Activated CD8-positive, alpha-beta T cell treated with anti-CD3 and anti-CD28 coated beads, Interleukin-2, amount 10 ng/mL, durations not matched to agents 7 days and 5 days (primary cell): ENCODE results near the gene CD164L2. TPM values are rescaled to one million over a fixed set of nuclear protein-coding genes. Genes with fewer than 3 reads are reported as not detected.
"Not testable (repeated sequence)": the region's sequence is repeated elsewhere in the genome, so short reads cannot be mapped to it uniquely, and the experiment has no call there.

ENCODE experiments used
- ATAC-seq: fragments of 150-1000 bp; cut with Tn5 transposase; one replicate; pipeline ENCODE4 v1.10.0; 2021; ENCODE audit warnings: moderate library complexity
- CTCF ChIA-PET: fragments of 350-600 bp; sonication (Branson Sonifier 250); formaldehyde crosslinking; loops from one replicate; lab custom pipeline; 2021; ENCODE audit warnings: antibody characterized with exemption; lab: Charles Lee
- POLR2A ChIA-PET: fragments of 350-600 bp; sonication (Branson Sonifier 250); formaldehyde crosslinking; loops from one replicate; lab custom pipeline; 2021; ENCODE audit warnings: antibody characterized with exemption; lab: Charles Lee
- DNase-seq: peaks from one replicate; pipeline ENCODE4 v3.0.0-alpha.2; 2020
- H3K27ac Mint-ChIP-seq: one replicate; pipeline ENCODE4 v1.8.0; 2021; ENCODE audit warnings: mild to moderate bottlenecking, mixed read lengths
- H3K27me3 Mint-ChIP-seq: one replicate; pipeline ENCODE4 v1.8.0; 2021; ENCODE audit warnings: low read depth, mixed read lengths
- H3K36me3 Mint-ChIP-seq: one replicate; pipeline ENCODE4 v1.8.0; 2021; ENCODE audit warnings: low read depth, mixed read lengths
- H3K4me1 Mint-ChIP-seq: one replicate; pipeline ENCODE4 v1.8.0; 2021; ENCODE audit warnings: low read depth, mixed read lengths
- H3K4me3 Mint-ChIP-seq: one replicate; pipeline ENCODE4 v1.8.0; 2021; ENCODE audit warnings: mild to moderate bottlenecking, mixed read lengths
- H3K9me3 Mint-ChIP-seq: one replicate; pipeline ENCODE4 v1.8.0; 2022; ENCODE audit warnings: mixed read lengths; ENCODE audit not compliant: insufficient read depth
- total RNA-seq, 2 experiments: library from RNA; stranded (reverse); gene quantifications; one replicate each; pipeline ENCODE4 v1.2.3, GENCODE V29; 2021

CD164L2 gene
- total RNA-seq, 2 experiments from 2014 or later: not detected

- no peak for DNase-seq
- Mint-ChIP-seq H3K27me3 (no peaks in the 10 kb centered on the region), H3K36me3 (peaks cover 61% of the 10 kb centered on the region), H3K9me3 (no peaks in the 10 kb centered on the region), H3K27ac (no peak overlapping the region), H3K4me1 (peaks cover 35% of the 10 kb centered on the region), H3K4me3 (no peak overlapping the region)
- POLR2A ChIA-PET: no interaction called here
- ATAC-seq: no peak
- CTCF ChIA-PET: interaction anchor here (0.7 to 4.7 kb wide), 7 partner anchors 14 to 245 kb away, joined by 3 to 32 read pairs (median 4); no protein-coding TSS in a partner anchor
Measured at GRCh38 chr1:27417713-27418112, 34.6 kb upstream of the CD164L2 start.

GRCh38 chr1:27416387-27417111 is 33.4 kb upstream of the CD164L2 start:
- DNase-seq: peak; percentile 72
- Mint-ChIP-seq H3K36me3 (peaks cover 62% of the 10 kb centered on the region), H3K4me1 (peaks cover 24% of the 10 kb centered on the region), H3K27ac (peak overlapping the region; percentile 1), H3K27me3 (no peaks in the 10 kb centered on the region), H3K4me3 (no peak overlapping the region), H3K9me3 (no peaks in the 10 kb centered on the region)
- peak; percentile 77 for ATAC-seq
- POLR2A ChIA-PET: interaction anchor here (0.6 to 1.2 kb wide), 3 partner anchors 74 to 246 kb away, joined by 3 to 4 read pairs (median 4); no protein-coding TSS in a partner anchor
- CTCF ChIA-PET: interaction anchor here (0.6 to 5.2 kb wide), 19 partner anchors 10 to 285 kb away, joined by 3 to 61 read pairs (median 9); partner anchors contain the start of genes AHDC1 and WASF2

GRCh38 chr1:27414091-27414490 is 31.0 kb upstream of the CD164L2 start:
- H3K27ac Mint-ChIP-seq: no peak overlapping the region
- no peaks in the 10 kb centered on the region for H3K9me3 Mint-ChIP-seq
- peaks cover 20% of the 10 kb centered on the region for H3K4me1 Mint-ChIP-seq
- DNase-seq (no peak), ATAC-seq (no peak)
- POLR2A ChIA-PET: no interaction called here
- H3K4me3 Mint-ChIP-seq: no peak overlapping the region
- no peaks in the 10 kb centered on the region for H3K27me3 Mint-ChIP-seq
- CTCF ChIA-PET: interaction anchor here (0.9 to 5.2 kb wide), 9 partner anchors 11 to 249 kb away, joined by 3 to 61 read pairs (median 4); partner anchors contain the start of gene WASF2
- peaks cover 76% of the 10 kb centered on the region for H3K36me3 Mint-ChIP-seq

GRCh38 chr1:27413004-27413403 is 29.9 kb upstream of the CD164L2 start:
- DNase-seq (no peak), ATAC-seq (no peak)
- peaks cover 69% of the 10 kb centered on the region for H3K36me3 Mint-ChIP-seq
- peaks cover 11% of the 10 kb centered on the region for H3K4me1 Mint-ChIP-seq
- no peak overlapping the region for H3K4me3 Mint-ChIP-seq
- POLR2A ChIA-PET: no interaction called here
- H3K9me3 Mint-ChIP-seq: no peaks in the 10 kb centered on the region
- no peak overlapping the region for H3K27ac Mint-ChIP-seq
- CTCF ChIA-PET: interaction anchor here (1.0 to 5.2 kb wide), 7 partner anchors 27 to 250 kb away, joined by 3 to 61 read pairs (median 3); no protein-coding TSS in a partner anchor
- no peaks in the 10 kb centered on the region for H3K27me3 Mint-ChIP-seq

- Mint-ChIP-seq H3K9me3 (no peaks in the 10 kb centered on the region), H3K27ac (no peak overlapping the region), H3K4me3 (no peak overlapping the region), H3K27me3 (no peaks in the 10 kb centered on the region), H3K4me1 (peaks cover 10% of the 10 kb centered on the region), H3K36me3 (peaks cover 71% of the 10 kb centered on the region)
- ChIA-PET POLR2A (no interaction called here), CTCF (interaction anchor here (1.3 to 5.2 kb wide), 3 partner anchors 27 to 194 kb away, joined by 3 to 61 read pairs (median 3); no protein-coding TSS in a partner anchor)
- no peak for DNase-seq
- no peak for ATAC-seq
Measured at GRCh38 chr1:27412502-27412901, 29.4 kb upstream of the CD164L2 start.

DNA sequence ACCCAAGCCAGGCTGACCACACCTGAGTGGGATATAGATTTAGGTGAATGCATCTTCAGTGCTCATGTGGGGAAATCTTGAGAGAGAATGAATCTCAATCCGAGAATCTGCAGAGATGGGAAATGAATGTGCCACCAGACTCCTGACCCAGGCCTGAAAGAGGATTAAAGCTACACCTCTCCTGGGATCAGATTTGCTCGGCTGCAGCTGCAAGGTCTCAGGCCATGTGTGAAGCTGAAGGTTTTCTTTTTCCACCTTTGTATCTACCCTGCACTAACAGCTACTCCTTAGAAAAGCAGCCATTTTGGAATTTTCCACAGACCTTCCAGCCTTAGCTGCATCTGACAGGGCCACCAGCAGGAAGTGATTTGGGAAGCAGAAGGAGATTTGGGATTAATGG is 27.6 kb upstream of the CD164L2 start:
- CTCF ChIA-PET: interaction anchor here (0.8 to 1.9 kb wide), 9 partner anchors 15 to 252 kb away, joined by 3 to 9 read pairs (median 4); partner anchors contain the start of gene WASF2

GRCh38 chr1:27409669-27410068 is 26.5 kb upstream of the CD164L2 start:
- ATAC-seq: no peak
- peaks cover 6% of the 10 kb centered on the region for H3K4me1 Mint-ChIP-seq
- CTCF ChIA-PET: interaction anchor here (1.0 to 1.9 kb wide), 5 partner anchors 14 to 260 kb away, joined by 3 to 5 read pairs (median 3); partner anchors contain the start of gene WASF2
- POLR2A ChIA-PET: no interaction called here
- H3K36me3 Mint-ChIP-seq: peaks cover 57% of the 10 kb centered on the region
- H3K9me3 Mint-ChIP-seq: no peaks in the 10 kb centered on the region
- no peaks in the 10 kb centered on the region for H3K27me3 Mint-ChIP-seq
- H3K4me3 Mint-ChIP-seq: no peak overlapping the region
- DNase-seq: no peak
- no peak overlapping the region for H3K27ac Mint-ChIP-seq

More for the DNA sequence above, 27.6 kb upstream of the CD164L2 start:
- Mint-ChIP-seq H3K4me3 (no peak overlapping the region), H3K27me3 (no peaks in the 10 kb centered on the region), H3K4me1 (peaks cover 6% of the 10 kb centered on the region), H3K36me3 (peaks cover 66% of the 10 kb centered on the region), H3K9me3 (no peaks in the 10 kb centered on the region), H3K27ac (peak overlapping the region; percentile 5)
- ATAC-seq (no peak), DNase-seq (no peak)
- POLR2A ChIA-PET: no interaction called here

GRCh38 chr1:27408151-27408550 is 25.0 kb upstream of the CD164L2 start:
- H3K4me1 Mint-ChIP-seq: peaks cover 18% of the 10 kb centered on the region
- no peak for ATAC-seq
- no peak for DNase-seq
- H3K27me3 Mint-ChIP-seq: no peaks in the 10 kb centered on the region
- H3K4me3 Mint-ChIP-seq: no peak overlapping the region
- no peak overlapping the region for H3K27ac Mint-ChIP-seq
- CTCF ChIA-PET: no interaction called here
- no peaks in the 10 kb centered on the region for H3K9me3 Mint-ChIP-seq
- POLR2A ChIA-PET: no interaction called here
- H3K36me3 Mint-ChIP-seq: peaks cover 49% of the 10 kb centered on the region

DNA sequence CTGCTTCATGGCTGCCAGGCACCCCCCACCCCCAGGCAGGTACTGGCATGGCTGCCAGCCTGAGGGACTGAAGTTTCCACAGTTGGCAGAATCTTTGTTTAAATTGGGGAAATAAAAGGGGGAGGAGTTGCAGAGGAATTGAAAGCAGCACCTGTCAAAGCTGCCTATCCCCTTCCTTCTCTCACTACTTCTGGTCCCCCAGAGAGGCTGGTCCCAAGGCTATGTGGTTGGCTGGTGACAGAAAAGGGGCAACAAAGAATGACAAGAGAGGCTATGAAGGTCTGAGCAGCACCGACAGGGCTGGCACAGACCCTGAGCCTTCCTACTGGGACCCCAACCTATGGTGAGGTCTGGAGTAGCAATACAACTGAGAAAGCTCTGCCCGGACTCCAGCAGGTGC is 23.7 kb upstream of the CD164L2 start:
- H3K9me3 Mint-ChIP-seq, H3K27ac Mint-ChIP-seq, H3K27me3 Mint-ChIP-seq, ATAC-seq, CTCF ChIA-PET, DNase-seq, POLR2A ChIA-PET, H3K4me3 Mint-ChIP-seq: not testable (repeated sequence)
- Mint-ChIP-seq H3K4me1 (peaks cover 28% of the 10 kb centered on the region), H3K36me3 (peaks cover 40% of the 10 kb centered on the region)

GRCh38 chr1:27406362-27406680 is 23.2 kb upstream of the CD164L2 start:
- ChIA-PET CTCF (interaction anchor here (1.1 kb wide), 1 partner anchor 150 kb away, joined by 4 read pairs; no protein-coding TSS in a partner anchor), POLR2A (no interaction called here)
- Mint-ChIP-seq H3K27ac (no peak overlapping the region), H3K4me1 (peaks cover 28% of the 10 kb centered on the region), H3K4me3 (no peak overlapping the region), H3K9me3 (no peaks in the 10 kb centered on the region), H3K36me3 (peaks cover 40% of the 10 kb centered on the region), H3K27me3 (no peaks in the 10 kb centered on the region)
- DNase-seq: no peak
- ATAC-seq: no peak

- H3K4me3 Mint-ChIP-seq, H3K27me3 Mint-ChIP-seq, ATAC-seq, DNase-seq, H3K9me3 Mint-ChIP-seq, POLR2A ChIA-PET, H3K27ac Mint-ChIP-seq: not testable (repeated sequence)
- CTCF ChIA-PET: interaction anchor here (1.1 to 5.0 kb wide), 2 partner anchors 11 to 151 kb away, joined by 4 to 32 read pairs; no protein-coding TSS in a partner anchor
- Mint-ChIP-seq H3K4me1 (peaks cover 23% of the 10 kb centered on the region), H3K36me3 (peaks cover 34% of the 10 kb centered on the region)
Measured at GRCh38 chr1:27405598-27406361, 22.6 kb upstream of the CD164L2 start.
